Heart left ventricle (tissue), 13 donors: ENCODE results near the gene ACTR10.

ENCODE experiments used
- POLR2A ChIP-seq, 2 donors: fragments of 450-650 bp; IDR thresholded peaks; one replicate each; pipeline ENCODE4 v1.6.1; 2017; ENCODE audit warnings: antibody characterized with exemption in 2 of 2, mild to moderate bottlenecking in 2 of 2, moderate library complexity in 2 of 2
- TF ChIP-seq, protein P1 (sequence below), 12 donors: fragments of 200-600 bp; sonication (generic) in 4 of 12; IDR thresholded peaks; one replicate each; pipeline versions ENCODE4 v1.5.0 to v1.8.0; 2018 to 2022; ENCODE audit warnings: antibody characterized with exemption in 12 of 12, mild to moderate bottlenecking in 5 of 12
- donor health status: ischemic (EF 13 %, LVEDD 7.1; RV severe dilation, severe dysfunction).
- donor health status: DM: no; HTN: yes; CAD: no.
- donor health status: DM: no; HTN: no; CAD: no.
- donor health status: ischemic (EF 25% LVEDD 6.9; RV normal size, moderate dysfunction).
- donor health status: ischemic (EF 25% LVEDD 5.7; RV mildly dilated, moderate dysfunction).
- donor health status: ischemic (EF 35%, LVEDD 5.7; RV mildly dilated, moderate dysfunction).
- donor health status: nonischemic (EF 11% LVEDD 7.7; RV severe dilation, severe dysfunction).
- donor health status: DM: yes; HTN: yes; CAD: no.
- donor health status: PGD.
- donor health status: ischemic (EF 29% LVEDD 5.4; RV normal size, mild dysfunction).
- donor health status: nonischemic (EF 23%, LVEDD 6.1; RV moderate dilation, normal function).

DNA sequence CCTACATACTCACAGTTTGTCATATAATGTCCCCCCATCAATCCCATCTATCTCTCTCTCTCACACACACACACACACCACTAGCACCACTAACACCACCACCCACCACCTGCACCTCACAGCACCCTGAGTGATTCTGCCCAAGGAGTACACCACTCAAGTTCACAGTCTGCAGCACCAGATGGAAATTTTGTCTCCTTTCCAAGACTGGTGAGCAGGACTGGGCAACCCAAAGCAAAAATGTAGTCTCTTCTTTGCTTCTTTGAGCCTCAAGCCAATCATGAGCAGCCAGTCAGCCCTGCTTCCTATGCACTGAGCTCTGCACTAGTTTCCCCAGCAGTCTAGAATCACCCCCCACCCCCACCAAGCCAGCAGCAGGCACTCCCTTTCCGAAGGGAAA lies 32.9 kb upstream of the ACTR10 start:
- TF ChIP-seq, protein P1, sequence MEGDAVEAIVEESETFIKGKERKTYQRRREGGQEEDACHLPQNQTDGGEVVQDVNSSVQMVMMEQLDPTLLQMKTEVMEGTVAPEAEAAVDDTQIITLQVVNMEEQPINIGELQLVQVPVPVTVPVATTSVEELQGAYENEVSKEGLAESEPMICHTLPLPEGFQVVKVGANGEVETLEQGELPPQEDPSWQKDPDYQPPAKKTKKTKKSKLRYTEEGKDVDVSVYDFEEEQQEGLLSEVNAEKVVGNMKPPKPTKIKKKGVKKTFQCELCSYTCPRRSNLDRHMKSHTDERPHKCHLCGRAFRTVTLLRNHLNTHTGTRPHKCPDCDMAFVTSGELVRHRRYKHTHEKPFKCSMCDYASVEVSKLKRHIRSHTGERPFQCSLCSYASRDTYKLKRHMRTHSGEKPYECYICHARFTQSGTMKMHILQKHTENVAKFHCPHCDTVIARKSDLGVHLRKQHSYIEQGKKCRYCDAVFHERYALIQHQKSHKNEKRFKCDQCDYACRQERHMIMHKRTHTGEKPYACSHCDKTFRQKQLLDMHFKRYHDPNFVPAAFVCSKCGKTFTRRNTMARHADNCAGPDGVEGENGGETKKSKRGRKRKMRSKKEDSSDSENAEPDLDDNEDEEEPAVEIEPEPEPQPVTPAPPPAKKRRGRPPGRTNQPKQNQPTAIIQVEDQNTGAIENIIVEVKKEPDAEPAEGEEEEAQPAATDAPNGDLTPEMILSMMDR (IDR thresholded peaks at IDR 0.05): no peak
- no peak for TF ChIP-seq POLR2A (IDR thresholded peaks at IDR 0.05)
